GOT3 (cell line): ENCODE results near the gene NDUFA8.

Experiments
- DNase-seq: peaks from one replicate; lab custom pipeline; 2025; ENCODE audit warnings: mixed read lengths; lab: John Stamatoyannopoulos, UW

The NDUFA8 gene

DNA sequence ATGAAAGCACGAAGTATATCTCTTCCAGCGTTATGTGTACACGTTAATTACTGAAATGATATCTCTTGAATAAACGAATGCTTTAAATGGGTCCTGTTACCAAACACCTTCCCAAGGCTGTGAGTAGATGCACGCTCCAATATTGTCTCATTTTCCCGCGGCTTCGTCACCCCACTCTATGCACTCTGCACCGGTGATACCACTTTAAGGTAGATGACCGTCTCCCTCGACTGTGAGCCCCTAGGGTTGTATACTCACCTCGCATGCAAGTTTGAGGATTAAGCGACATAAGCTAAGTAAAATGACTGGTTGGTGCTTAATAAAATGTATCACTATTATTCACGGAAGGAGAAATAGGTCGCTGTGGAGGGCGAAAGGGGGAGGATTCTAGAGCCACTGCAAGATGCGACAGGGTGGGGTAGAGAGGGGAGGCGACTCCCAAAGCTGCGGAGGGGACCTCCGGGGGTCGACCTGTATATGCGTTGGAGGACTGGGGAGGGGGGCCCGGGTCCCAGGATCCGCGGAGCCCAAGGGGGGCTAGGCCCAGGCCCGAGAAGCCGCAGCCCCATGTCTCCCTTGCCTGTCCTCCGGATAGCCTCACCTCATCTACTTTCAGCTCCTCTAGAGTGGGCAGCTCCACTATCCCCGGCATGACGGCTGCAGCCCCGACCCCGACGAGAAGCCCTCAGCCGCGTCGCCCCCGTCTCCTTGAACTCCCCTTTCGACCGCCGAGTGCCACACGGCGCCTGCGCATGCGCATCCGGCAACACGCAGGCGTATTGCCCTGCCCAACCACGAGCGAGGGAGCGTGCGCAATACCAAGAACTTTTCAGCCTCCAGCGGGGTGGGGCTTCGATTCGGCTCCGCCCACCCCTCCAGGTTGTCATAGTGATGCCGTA lies at the start of gene NDUFA8, which contains the start of gene MORN5:
Gene NDUFA8 (minus strand): TSS at position 754 of the 899 bp plus-strand sequence. CDS start 102 bp downstream, at position 652.
Gene MORN5 (plus strand): TSS at position 883 of the 899 bp plus-strand sequence. CDS start 65 bp downstream, outside the sequence.
- peak; percentile 85 for DNase-seq

DNA sequence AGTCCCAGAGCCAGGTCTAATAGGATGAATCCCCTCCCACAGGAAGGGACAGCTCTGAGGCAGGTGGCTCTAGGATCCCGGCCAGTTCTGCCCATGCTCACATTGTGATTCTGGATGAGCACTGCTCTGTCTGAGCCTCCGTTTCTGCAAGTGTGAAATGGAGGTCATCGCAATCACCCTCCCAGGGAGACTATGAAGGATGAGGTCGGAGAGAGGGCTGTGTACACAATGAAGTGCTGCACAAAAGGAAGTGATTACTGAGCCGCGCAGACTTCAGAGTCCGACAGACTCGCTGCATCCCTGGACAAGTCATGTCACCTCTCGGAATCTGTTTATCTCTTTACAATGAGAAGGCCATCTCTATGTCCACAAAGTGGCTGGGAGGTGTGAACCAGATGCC lies 47.5 kb upstream of the NDUFA8 start:
- DNase-seq: no peak

DNA sequence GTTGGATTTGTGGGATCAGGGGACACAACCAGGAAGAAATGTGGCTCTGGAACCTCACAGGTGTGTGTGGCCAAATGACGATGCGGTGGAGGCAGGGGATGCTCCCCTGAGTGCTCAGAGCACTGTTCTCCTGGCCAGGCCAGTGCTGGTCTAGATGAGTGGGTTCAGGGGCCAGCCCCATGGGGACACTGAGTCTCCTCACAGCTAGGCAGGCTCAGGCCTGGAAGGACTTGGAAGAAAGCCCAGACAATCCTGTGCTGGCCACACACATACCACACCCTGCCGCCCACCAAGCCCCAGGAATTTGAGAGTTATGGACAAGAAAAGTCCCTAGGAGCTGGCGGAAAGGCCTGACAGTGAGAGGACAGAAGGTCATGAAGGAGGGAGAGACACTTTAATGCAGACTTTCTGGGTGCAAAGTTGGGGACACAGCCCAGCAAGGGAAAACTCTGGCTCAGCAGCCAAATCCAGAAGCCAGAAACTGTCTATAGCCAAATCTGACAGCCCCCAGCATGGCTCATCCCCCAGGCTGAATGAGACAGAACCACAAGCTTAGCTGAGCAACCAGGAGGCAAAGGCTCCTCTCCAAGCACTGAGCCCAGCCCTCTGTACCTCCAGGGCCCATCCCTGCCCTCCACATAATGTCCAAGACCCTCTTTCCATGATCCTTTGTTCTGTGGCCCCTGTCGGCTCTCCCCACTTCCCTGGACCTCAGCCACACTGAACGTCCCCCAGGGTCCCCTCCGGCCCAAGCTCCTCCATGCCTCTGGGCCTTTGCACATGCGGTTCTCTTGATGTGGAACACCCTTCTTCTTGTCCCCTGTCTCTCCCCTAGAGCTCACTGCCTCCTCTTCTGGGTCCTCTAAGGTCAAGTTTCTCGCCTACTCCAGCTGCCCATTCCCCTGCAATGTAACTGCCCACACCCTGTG lies 46.8 kb upstream of the NDUFA8 start:
- DNase-seq: no peak

DNA sequence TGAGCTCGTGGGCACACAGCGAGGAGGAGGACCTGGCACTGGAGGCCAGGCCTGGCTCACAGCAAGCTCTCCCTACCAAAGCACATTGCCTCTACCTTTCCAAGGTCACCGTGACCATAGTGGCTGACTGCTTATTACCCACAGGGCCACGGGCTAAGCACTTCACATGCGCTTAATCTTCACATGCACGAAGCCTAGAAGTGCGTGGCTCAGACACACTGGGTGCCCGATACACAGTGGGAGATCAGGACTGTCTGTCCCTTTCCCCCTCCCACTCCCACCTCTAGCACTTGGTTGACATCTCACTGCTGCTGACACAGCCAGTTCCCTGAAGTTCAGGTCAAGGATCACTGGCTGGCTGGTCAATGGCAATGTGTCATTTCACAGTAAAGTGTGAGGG lies 45.6 kb upstream of the NDUFA8 start:
- no peak for DNase-seq

DNA sequence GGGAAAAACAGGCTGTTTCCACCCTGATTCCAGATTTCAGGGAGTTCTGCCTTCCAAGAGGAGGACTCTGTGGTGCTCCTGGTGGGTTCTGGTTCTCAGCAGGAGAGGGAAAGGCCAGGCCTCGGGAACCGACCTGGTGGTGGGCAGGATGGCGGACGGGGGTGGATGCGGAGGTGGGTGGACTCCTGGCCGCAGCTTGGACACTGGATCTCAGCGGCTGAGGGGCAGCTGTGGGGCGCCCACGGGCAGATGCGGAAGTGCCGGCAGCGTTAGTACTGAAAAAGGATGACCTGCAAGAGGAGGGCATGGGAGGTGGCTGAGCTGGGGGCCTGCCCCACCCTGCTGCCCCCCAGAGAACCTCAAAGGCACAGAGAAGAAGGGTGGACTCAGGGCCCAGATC lies 44.9 kb upstream of the NDUFA8 start:
- DNase-seq: no peak

DNA sequence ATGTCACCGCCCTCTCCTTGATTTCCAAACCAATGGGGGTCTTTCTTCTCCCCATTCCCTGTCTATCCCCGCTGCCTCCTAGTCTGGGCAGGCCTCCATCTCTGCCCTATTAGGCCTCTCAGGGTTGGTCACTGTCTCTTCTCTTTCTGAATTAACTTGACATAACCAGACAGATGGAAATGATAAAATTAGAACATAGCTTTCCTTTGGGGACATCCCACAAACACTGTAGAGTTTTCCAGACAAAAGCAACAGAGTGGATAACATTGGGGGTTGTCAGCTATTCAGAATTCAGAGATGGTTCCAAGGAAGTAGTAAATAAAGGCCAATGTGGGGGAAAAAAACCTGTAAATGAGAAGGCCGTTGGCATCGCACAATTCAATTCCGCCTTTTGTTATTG lies 44.5 kb upstream of the NDUFA8 start:
- DNase-seq: no peak

DNA sequence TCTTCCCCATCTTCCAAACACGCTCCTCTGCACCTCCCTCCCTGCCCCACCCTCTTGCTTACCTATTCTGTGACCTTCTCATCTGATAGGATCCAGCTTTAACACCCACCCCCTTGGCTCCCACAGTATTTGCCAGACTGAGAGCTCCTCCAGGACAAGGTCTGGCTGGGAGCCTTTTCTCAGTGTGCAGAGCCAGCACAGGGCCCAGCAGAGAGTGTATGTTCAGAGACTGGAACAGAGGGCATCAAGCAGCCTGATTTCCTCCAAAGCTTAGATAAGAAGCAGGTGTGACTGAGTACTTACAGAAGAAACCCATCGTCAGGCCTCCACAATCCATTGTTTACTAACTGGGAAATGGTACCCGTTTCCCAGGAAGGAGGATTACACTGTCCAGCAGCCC lies 42.5 kb upstream of the NDUFA8 start:
- DNase-seq: no peak

DNA sequence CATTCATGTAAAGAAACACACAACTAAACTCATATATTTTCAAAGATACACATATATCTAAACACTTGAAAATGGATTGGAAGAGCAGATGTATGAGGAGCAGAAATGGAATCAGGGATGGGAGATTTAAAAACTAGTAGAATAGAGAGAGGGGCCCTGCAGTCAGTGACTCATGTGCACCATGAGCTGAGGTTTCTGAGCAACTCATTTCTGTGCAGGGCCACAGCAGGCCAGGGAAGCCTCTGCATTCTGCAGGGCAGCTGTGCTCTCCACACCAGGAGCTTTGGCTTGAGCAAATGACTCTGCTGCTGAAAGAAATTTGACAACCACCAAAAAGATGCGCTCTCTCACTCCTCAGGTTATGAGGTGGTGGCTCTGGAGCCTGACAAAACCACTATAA lies 42.1 kb upstream of the NDUFA8 start:
- no peak for DNase-seq

DNA sequence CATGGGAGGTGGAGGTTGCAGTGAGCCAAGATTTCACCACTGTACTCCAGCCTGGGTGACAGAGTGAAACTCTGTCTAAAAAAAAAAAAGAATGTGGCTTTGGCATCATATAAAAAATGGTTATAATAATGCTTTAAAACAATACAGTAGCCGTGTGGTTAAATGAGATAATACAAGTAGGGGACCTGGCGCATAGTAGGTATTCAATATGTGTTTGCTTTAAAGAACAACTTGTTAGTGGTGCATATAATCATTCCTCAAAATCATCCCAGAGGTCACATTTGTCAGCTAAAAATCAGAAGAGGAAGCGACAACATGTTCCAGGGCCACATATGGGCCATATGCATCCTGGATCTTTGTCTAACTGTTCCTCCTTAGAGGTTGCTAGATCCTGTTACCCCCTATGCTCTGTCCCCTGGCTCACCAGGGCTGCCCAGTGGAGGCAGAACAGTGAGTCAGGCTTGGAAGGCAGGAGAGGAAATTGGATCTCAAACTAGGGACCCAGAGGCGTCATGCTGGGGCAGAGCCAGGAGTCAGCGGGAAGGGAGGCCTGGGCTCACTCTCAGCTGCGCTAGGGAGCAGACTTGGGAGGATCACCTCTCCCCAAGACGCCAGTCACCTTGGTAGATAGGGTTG lies 41.5 kb upstream of the NDUFA8 start:
- DNase-seq: no peak

DNA sequence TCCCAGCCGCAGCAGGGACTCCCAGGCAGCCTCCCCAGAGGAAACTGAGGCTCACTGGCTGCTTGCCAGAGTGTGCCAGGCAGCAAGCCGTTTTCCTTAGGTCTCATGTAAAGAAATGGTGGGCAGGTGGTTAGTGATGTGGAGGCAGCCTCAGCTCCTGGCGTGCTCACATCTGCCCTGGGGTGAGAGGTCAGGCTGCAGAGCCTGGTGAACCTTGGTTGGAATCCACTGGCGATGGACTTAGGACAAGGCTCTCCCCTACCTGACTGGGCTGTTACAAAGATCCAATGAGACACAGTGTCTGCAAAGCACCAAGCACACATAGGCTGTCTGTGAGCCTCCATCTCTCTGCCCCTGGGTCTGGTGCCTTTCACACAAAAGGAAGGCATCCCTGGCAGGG lies 38.3 kb upstream of the NDUFA8 start:
- no peak for DNase-seq

DNA sequence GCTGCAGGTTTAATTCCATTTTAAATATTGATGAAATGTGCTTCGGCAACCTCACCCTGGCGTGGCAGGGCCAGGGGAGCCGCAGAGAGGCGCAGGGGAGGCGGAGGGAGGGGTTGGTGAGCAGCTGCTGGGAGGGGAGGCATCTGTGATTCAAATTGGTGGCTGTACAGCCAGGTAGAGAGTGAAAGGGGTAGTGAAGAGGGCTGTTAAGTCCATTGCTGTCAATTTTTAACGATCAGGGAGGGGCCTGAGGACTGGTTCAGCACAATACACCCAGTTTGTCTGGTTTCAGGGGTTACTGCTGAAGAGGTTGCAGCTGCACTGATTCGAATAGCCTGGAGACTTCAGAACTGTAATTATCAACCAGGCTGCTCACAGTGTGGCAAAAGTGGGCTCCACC lies 37.8 kb upstream of the NDUFA8 start:
- no peak for DNase-seq

DNA sequence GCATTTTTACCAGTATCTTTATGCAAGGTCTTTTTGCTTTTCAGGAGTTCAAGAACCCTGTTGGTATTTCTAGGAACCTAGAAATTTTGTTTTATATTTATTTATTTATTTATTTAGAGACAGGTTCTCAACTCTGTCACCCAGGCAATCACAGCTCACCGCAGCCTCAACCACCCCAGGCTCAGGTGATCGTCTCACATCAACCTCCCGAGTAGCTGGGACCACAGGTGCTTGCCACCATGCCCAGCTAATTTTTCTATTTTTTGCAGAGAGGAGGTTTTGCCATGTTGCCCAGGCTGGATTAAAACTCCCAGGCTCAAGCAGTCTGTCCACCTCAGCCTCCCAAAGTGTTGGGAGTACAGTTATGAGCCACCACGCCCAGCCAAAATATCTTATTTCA lies 36.3 kb upstream of the NDUFA8 start:
- no peak for DNase-seq

DNA sequence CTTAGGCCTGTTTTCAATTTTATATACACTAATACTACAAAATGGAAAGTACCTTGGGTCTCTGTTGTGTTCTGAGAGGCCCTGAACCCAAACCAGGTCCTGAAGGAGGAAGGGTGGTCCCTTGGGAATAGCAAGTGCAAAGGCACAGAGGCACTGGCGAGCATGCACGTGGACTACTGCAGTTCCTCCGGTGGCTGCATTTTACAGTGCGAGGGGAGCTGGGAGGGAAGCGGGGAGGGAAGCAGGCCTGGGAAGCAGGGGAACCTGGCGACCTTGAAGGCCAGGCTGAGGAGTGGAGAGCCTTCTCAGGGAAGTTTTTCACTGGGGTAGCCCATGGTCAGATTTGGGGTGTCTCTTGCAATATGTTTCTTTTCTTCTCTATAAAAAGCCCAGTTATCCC lies 34.1 kb upstream of the NDUFA8 start:
- DNase-seq: no peak

DNA sequence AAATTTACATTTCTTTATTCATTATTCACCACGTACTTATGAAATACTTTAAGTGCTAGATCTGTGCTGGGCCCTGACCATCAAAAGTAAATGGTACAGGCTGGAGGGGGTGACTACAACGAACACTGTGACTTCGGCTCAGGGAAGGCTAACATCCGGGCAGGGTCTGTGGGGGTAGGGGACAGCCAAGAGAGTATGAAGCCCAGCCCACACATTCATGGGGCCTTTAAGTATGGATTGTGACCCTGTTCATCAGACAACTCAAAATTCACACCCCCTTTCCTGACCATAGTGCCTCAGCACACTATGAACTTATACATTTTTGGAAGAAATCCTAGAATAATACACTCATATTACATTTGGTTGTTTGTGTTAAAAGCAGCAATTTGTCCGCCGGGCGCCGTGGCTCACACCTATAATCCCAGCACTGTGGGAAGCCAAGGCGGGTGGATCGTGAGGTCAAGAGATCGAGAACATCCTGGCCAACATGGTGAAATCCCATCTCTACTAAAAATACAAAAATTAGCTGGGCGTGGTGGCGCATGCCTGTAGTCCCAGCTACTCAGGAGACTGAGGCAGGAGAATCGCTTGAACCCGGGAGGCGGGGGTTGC lies 33.4 kb upstream of the NDUFA8 start:
- no peak for DNase-seq

DNA sequence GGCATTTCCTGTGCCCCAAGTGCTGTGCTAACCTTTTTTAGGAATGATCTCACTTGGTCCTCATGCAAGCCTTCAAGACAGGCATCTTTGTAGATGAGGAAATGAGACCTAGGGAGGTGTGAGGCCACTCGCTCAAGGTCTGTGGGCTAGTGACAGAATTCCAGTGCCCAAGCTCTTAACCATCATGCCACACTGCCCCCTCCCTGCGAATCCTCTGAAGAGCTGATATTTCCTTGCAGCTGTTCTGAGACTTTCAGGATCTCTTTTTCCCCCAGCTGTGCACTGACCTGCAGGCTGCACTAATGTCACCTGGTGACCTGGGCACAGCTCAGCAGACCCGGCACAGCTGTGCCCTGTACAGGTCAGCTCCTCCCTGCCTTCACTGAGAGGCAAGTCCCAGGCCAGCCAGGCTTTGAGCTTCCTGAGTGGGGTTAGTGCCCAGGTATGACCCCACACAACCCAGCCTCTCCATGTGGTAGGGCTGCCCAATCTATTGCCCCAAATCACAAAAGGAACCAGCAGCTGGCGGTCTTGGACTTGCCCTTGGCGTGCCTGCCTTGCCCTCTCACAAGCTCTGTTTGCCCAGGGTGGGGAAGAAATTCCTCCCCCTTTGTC lies 32.8 kb upstream of the NDUFA8 start:
- no peak for DNase-seq

DNA sequence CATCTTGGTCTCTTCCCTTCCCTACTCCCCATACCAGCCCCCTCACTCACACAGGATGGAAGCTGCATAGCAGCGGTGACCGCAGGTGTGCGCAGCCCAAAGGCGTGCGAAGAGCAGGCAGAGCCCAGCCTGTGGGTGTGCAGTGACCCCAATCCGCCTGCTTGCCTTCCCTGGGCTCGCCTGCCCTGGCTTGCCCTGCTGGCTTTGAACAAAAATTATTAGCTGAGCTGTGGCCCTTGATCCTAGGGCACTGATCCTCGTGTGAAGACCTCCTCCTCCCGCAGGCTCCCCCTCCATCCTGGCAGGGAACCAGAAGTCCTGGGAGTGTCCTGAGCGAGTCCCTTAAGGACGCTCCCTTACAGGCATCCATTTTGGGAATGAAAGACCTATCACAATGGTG lies 32.0 kb upstream of the NDUFA8 start:
- no peak for DNase-seq

DNA sequence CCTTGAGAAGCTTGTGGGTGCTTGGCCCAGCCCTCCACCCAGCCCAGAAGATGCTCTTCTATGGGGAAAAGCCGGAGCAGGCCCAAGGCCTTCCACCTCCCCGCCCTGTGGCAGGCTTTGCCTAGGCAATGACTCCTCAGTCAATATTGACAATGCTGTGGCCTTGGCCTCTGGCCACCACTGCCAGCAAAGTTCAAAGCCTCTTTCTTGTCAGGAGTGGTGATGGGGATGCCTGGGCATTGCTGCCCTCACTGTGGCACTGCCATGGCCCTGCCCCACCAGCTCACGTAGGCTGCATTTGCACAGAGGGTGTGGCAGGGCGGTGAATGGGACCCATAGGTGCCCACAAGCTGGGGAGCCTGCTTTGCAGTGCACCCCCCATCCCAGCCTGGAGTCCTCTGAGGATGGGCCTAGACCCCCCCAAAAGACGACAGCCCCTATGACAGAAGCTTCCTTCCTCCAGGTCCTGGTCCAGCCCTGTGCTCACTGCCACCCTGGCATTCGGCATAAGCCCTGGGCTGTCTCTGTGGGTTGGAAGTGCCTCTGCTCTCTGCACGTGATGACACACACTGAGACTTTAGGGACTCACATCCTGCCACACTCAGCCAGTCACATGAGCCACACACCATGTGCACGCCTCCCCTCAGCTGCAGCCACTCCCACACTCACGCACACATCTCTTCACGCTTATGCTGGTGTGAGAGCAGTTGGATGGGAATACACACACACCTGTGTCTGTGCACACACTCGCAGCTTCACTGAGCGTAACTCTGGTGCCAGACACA lies 31.2 kb upstream of the NDUFA8 start:
- DNase-seq: no peak

DNA sequence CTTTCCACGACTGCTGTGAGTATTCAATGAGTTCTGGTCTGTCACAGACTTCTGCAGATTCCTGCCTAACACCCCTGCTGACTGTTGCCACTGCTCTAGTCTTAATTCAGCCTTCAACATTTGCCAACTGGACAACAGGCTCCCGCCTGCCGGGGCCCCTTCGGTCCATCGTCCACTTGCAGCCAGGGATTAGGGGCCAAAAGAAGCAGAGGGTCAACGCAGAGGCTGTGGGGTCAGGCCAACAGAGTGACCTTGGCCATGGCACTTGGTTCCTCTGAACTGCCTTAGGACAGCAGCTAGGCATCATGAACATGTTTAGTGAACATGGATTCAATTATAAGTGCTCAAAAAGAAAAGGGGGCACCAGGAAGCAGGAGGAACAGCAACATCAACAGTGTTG lies 28.8 kb upstream of the NDUFA8 start:
- no peak for DNase-seq

DNA sequence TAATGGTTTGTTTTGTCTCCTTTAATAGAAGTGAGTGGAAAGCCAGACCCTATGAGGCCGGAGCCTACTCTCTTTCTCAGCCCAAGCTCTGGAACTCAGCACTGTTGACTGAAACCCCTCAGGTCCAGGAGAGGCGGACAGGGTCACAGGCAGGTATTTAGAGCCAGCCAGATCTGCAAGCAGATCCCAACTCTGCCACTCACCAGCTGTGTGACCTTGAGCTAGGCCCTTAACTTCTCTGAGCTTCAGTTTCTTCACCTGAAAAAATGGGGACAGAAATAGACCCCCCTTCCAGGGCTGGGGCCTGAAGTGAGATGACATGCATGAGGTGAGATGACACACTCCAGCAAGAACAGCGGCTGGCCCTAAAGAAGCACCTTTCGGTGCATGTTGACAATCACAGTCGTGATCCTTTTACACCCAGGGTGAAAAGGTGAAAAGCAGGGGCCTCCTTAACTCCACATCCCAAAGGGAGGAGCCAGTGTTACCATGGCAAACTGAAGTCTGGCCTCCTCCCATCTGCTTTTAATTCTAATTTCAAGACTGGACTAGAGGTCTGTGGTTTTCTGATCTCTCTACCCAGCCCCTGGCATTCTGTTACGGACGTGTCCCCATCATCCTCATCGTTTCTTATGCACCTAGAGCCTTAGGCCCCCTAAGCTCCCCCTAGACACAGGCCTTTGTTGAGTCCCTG lies 27.3 kb upstream of the NDUFA8 start:
- no peak for DNase-seq

DNA sequence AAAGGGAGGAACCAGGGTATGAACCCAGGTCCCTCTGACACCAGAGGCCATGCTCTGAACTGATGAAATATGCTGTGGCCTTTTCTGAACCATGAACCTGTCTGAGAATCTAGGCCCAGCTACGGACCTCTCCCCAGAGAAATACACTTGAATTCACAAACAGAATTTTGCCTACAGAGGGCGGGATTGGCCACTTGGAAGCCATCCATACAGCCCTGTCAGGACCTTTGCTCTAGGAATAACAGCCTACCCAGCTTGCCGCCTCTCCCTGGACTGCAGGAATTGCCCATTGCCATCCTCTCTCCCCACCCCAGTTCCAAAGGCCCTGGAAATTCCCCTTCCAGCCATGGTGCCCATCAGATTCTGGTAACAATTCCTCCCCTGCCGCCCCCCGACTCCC lies 26.7 kb upstream of the NDUFA8 start:
- DNase-seq: no peak
